Right ventricle myocardium superior (tissue), 1 donor: ENCODE measurements around the gene TEX2. TPM values are rescaled to one million over a fixed set of nuclear protein-coding genes. Genes with fewer than 3 reads are reported as not detected.
A peak's percentile ranks its signal among the peaks of the same experiment; 100 is the strongest.
"Not testable (repeated sequence)": the region's sequence is repeated elsewhere in the genome, so short reads cannot be mapped to it uniquely, and the experiment has no call there.

ENCODE experiments used
- ATAC-seq: fragments of 200-7000 bp; cut with Tn5 transposase; one replicate; pipeline ENCODE4 v1.9.1; 2020; ENCODE audit warnings: mild to moderate bottlenecking; ENCODE audit not compliant: poor library complexity
- DNase-seq: peaks from one replicate; pipeline ENCODE4 v3.0.0-alpha.2; 2020
- intact Hi-C: fragments of 100-400 bp; cut with DNase I; formaldehyde crosslinking; loops from one replicate; pipeline ENCODE4 v1.11.2; 2022
- total RNA-seq: library from RNA; stranded (reverse); fragmentation: NEBNext Ultra II Directional; extraction: Animal tissue kit (Norgen Biotek cat#: 25700); gene quantifications from one replicate; pipeline ENCODE4 v1.2.1, GENCODE V29; 2021
- donor health status: DM: no; HTN: yes; CAD: no; lungs with severe emphysema.

The TEX2 gene
- total RNA-seq, 1 donor from 2014 or later, result 54.0 TPM

GRCh38 chr17:64176556-64176955, 86.5 kb downstream of the TEX2 start:
- DNase-seq (no peak), ATAC-seq (peak; percentile 64)
- intact Hi-C loops, result no loop called here

GRCh38 chr17:64174686-64175456, 88.2 kb downstream of the TEX2 start:
- DNase-seq, result no peak

DNA sequence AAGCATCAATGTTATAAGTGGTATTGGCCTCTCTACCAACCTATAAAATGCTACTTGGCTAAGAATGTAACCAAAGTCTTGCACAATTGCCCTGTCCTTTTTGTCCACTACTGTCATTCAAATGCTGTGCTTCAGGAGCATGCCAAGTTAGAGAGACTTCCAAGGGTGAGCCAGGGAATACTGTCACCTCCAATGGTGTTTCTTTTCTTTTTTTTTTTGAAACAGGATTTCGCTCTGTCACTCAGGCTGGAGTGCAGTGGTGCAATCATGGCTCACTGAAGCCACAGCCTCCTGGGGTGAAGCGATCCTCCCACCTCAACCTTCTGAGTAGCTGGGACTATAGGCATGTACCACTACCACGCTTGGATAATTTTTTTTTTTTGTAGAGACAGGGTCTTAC, 89.4 kb downstream of the TEX2 start:
- ATAC-seq, result peak; percentile 43
- intact Hi-C loops, result no loop called here
- DNase-seq, result no peak

More at GRCh38 chr17:64174686-64175456, 88.2 kb downstream of the TEX2 start:
- ATAC-seq, result peak; percentile 41
- intact Hi-C loops, result no loop called here

DNA sequence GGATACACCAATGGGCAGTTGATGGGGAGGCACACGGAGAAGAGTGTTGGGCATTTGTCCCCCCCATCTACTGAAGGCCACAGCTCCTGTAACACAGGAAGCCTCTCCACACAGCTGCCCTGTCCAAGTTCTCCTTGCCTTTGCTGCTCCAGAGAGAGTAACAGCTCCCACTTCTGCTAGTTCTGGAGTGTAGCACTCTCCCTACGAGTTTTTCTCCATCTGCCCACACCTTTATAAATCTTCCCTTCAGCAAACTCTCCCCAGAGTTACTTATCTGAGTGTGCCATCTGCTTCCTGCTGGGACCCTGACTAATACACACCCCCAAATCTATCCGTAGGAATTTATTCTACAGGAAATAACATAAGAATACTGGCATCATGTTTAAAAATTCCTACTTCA, 90.5 kb downstream of the TEX2 start:
- no peak for DNase-seq
- intact Hi-C loops, result no loop called here
- ATAC-seq, result no peak

DNA sequence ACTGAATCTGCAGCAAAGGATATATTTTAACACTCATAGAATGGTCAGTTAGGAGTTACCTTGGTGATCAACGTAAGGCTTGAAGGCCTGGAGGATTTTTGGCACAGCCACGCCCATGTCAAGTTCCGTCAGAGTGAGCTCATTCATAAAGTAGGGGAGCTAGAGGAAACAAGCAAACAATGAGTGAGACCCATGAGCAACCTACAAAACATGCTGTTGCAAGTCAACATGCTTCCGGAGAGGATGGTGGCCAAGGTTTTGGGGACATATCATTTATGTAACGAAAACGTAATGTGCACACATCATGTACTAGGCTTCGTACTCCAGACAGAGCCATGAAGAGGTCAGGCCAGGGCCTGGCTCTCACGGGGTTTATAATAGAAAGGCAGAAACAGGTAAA, 92.0 kb downstream of the TEX2 start:
- intact Hi-C loops, result no loop called here
- ATAC-seq, result no peak
- no peak for DNase-seq

DNA sequence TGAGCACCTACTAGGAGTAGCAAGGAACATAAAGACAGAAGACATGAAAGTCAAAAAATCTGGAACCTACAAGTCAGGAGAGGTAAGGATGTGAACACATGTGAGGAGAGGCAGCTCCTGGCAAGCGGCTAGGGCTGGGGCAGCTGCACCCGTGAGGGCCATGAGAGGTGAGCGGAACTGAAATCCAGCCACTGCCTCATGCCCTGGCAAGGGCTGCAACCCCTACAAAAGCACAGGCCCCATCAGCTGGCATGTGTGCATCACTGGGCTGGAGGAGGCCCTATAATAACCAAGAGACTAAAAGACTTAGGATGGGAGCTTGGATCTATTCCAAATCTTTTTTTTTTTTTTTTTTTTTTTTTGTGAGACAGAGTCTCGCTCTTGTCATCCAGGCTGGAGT, 92.8 kb downstream of the TEX2 start:
- DNase-seq (no peak), ATAC-seq (no peak)
- intact Hi-C loops, result no loop called here

DNA sequence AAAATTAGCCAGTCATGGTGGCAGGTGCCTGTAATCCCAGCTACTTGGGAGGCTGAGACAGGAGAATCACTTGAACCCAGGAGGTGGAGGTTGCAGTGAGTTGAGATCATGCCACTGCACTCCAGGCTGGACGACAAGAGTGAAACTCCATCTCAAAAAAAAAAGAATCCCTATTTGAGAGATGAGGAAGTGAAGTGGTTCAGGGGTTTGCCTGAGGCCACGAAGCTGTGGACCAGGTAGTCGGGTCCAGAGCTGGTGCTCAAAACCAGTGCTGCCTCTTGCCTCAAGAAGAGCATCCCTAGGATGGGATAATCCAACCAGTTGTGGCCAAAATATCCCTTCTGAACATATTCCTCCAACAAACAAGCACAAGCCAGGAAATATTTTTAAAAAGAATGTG, 95.4 kb downstream of the TEX2 start:
- ATAC-seq, intact Hi-C loops, DNase-seq: not testable (repeated sequence)

GRCh38 chr17:64166876-64167275, 96.2 kb downstream of the TEX2 start:
- intact Hi-C loops, result no loop called here
- DNase-seq (no peak), ATAC-seq (no peak)

GRCh38 chr17:64165347-64165746, 97.7 kb downstream of the TEX2 start:
- ATAC-seq, result no peak
- DNase-seq, result no peak
- intact Hi-C loops, result no loop called here

- DNase-seq, result no peak
- ATAC-seq, result no peak
- intact Hi-C loops, result no loop called here
Measured at GRCh38 chr17:64164596-64165285, 98.3 kb downstream of the TEX2 start.

DNA sequence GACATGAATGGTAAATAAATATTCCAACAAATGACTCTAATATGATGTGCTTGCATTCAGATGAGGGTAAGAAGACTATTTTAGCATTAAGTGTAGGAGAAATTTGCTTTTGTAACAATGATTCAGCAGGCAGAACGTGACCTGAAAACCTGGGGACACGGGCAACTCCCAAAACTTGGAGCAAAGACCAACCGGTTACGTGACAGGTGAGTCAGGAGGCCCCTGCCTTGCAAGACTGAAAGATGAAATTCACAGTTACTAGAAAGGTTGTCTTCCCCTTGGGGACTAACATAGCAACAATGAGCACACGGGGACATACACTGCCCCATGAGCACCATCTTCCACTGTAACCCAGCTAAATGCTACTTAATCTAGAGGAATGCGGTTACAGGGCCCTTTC, 99.6 kb downstream of the TEX2 start:
- ATAC-seq, result no peak
- intact Hi-C loops, result no loop called here
- no peak for DNase-seq

GRCh38 chr17:64162554-64162953, 100.5 kb downstream of the TEX2 start:
- no peak for DNase-seq
- intact Hi-C loops, result no loop called here
- ATAC-seq, result no peak

DNA sequence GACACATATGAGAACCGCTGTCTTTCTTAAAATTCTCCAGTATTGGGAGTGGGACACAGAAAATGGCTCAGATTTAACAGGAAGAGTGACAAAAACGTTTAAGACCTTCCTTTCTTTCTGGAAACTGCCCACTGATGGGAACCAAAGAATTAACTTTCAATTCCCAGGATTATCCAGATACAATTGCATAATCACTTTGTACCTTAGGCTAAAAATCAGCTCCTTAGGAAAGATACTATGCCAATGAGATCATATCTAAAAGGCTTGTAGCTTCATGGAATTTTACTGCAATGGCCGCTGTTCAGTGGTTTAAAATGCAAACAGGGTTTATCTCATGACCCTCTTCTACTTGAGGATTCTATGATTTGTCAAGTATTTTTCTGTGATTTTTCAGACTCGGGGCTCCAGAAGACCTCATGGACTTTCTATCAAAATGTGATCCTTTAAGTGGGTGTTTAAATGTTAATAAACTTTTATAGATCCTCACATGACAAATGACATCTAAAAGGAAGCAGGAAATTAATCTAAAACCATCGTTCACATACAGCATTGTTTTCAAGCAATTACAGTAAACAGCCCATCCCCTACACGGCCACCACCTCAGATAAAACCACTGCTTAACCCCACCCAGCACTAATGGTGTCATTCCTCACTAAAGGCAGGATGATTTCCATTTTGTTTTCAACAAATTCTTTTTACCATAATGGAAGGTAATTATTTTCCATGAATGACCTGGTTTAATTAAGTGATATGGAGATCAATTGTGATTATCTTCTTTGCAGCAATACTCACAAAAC, 101.5 kb downstream of the TEX2 start:
- ATAC-seq (no peak), DNase-seq (no peak)
- intact Hi-C loops, result no loop called here

GRCh38 chr17:64160378-64160777, 102.7 kb downstream of the TEX2 start:
- DNase-seq, result no peak
- no peak for ATAC-seq
- intact Hi-C loops, result no loop called here

DNA sequence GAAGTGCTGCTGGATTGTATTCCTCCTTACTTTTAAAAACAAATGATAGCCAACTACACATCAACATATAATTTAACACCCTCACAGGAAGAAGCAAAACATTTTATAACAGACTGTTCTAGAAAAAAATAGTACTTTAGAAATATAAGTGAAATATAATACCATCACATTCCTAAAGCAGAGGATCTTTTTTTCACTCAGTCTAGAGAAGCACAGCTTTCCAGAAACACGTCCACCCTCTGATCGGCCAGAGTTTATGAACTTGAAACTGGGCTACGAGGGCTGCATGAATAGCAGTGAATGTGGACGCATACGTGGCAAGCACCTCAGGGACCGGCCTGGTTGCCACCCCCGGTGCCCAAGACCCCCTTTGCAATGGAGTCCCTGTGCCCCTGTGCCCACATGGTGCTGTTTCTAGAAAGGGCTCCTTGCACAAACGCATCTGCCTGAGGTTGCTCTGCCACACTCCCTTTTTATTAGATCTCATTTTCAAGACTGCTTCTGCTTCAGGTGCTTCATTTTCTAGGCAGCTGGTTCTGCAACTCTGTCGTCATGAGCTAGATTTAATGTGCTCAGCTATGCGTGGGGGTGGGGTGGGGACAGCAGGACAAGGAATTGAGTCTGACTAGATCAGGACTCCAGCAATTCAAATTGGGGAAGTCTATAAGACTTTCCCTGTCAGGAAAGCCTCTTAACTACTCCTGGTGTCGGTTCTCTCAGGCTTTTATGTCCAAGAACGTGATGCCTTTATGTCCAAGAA, 104.0 kb downstream of the TEX2 start:
- no peak for DNase-seq
- ATAC-seq, result no peak
- intact Hi-C loops, result no loop called here

DNA sequence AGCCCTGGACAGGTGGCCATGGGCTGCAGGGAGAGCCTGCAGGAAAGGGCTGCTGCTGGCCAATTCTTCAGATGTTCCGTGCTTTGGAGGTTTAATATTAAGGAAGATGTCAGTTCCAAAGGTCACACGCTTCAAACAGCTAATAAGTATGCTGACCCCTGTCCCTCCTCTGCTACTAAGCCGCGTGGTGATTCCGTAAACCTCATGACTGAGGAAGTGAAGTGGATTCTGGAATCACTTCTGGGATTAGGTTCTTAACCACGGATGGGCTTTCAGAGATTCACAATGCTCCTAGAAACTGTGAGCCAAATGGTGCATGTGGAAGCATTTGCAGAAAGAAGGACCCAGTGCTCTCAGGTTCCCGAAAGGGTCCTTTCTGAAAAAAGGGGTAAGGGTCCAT, 104.7 kb downstream of the TEX2 start:
- ATAC-seq (no peak), DNase-seq (no peak)
- intact Hi-C loops, result no loop called here

- ATAC-seq, result no peak
- DNase-seq, result no peak
- intact Hi-C loops, result no loop called here
Measured at GRCh38 chr17:64157669-64158180, 105.3 kb downstream of the TEX2 start.

DNA sequence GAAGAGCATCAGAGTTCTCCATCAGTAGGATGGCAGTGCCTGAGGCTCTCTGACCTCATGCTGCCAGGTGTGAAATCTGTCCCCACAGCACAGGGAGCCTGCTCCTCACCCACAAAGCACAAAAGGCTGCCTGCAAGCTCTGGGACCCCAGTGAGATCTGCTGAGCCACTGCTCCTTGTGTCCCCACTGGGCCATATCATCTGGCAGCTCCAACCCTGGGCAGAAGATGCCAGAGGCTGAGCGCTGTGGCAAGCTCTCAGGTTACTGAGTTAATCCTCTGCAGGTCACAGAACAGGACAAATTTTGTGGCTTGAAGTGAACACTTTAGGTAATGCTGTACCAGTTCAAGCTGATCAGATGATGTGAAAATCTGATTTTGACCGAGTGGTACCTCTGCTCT, 106.4 kb downstream of the TEX2 start:
- ATAC-seq (peak; percentile 30), DNase-seq (no peak)
- intact Hi-C loops, result no loop called here
